ENCODE results near the gene NSL1. TPM values are rescaled to one million over a fixed set of nuclear protein-coding genes. Genes with fewer than 3 reads are reported as not detected.

The NSL1 gene
- polyA plus RNA-seq, 4 donors = 46.4 to 49.8 (median 47.8) TPM

DNA sequence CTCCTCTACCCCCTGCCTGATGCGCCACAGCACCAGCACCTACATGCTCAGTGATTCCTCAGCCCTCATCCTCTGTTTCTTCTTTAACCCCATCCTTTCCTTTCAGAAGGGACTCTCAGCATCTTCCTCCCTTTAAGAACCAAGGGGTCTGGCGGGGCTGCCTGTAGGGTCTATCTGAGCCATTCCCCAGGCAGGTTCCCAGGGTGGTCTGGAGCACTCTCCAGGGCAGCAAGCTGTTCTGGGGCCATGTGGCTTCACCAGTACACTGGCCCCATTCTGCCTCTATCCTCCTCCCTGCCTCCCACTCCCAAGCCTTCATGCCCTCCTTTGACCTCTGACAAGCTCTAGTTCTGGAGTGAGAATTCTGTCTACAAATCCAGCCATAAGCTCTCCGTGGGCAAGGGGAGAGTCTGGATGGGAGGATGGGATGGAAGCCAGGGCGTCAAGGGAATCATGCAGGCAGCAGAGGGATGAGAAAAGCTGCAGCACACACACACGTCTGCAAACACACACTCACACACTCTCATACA, 102.3 kb downstream of the NSL1 start:
- DNase-seq (ENCODE audit: low read depth in 4 of 4, low spot score in 3 of 4) = no peak

- DNase-seq (ENCODE audit: low read depth in 4 of 4, low spot score in 3 of 4) = no peak
Observed at GRCh38 chr1:212688341-212689047, 103.1 kb downstream of the NSL1 start.

DNA sequence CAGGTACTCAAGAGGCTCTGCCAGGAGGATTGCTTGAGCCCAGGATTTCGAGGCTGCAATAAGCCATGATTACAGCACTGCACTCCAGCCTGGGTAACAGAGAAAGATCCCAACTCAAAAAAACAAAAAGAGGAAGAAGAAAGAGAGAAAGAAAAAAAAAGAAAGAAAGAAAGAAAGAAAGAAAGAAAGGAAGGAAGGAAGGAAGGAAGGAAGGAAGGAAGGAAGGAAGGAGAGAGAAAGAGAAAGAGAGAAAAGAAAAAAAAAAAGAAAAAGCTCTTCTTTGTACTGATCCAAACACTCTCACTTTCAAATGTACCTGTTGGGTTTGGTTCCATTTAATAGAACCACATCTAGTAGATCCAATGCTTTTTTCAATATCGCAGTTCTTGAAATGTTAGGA, 103.8 kb downstream of the NSL1 start:
- DNase-seq (ENCODE audit: low read depth in 4 of 4, low spot score in 3 of 4) = no peak

DNA sequence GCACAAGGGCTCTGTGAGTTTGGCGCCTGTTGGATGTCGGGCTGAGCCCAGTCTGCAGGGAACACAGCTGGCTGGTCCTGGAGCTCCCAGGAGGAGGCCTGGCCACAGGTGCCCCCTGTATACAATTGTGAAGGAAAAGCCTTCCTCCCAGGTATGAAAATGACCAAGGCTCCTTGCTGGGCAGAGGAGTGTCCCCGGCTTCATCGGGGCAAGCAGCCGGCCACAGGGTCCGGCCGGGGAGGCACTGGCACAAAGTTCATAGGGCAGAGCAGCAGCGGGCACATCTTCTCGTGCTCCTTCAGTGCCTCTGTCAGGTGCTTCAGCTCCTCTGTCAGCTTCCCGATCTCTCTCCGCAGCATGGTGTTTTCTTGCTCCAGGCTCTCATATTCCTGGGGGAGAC, 105.0 kb downstream of the NSL1 start:
- DNase-seq (ENCODE audit: low read depth in 4 of 4, low spot score in 3 of 4) = no peak

DNA sequence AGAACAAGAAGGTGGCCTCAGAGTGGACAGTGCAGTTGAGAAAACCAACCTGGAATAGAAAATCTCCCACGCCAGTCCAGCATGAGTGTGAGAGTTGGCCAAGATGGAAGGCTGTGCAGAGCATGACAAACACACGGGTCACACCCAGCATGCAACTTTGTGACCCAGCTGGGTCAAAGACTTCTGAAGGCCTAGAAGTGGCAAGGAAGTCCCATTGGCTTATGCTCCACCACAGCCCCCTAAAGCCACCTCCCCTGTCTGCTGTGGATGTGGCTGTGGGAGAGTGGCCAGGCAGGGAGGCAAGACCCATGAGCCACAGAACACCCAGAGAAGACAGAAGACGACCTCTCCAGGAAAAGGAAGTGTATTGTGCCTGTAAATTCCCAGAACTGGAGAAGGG, 105.5 kb downstream of the NSL1 start:
- DNase-seq (ENCODE audit: low read depth in 4 of 4, low spot score in 3 of 4) = no peak

- no peak for DNase-seq (ENCODE audit: low read depth in 4 of 4, low spot score in 3 of 4)
Observed at GRCh38 chr1:212685429-212685828, 106.1 kb downstream of the NSL1 start.

DNA sequence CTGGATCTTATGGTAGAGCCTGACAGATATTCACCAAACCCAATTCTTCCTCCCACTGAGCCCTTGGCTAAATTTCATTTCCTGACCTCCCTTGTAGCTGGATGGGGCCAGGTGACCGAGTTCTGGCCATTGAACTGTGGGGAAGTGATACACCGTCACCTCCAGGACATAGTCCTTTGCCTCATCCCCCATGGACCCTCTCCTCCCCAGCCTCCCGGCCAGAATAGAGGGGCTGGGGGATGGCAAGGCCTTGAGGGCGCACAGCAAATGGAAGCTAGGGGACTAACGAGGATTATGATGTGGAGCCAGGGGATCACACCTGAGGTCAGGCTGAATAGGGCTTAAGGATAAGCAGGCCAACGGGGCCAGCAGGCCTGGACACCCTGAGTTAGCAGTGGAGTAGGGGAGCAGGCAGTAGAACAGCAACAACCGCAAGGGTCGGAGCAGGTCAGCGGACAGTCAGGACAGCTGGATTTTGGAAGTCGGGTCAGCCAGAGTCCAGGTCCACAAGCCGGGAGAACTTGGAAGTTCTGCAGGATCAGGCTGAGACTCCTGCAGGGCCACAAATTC, 107.0 kb downstream of the NSL1 start:
- no peak for DNase-seq (ENCODE audit: low read depth in 4 of 4, low spot score in 3 of 4)

DNA sequence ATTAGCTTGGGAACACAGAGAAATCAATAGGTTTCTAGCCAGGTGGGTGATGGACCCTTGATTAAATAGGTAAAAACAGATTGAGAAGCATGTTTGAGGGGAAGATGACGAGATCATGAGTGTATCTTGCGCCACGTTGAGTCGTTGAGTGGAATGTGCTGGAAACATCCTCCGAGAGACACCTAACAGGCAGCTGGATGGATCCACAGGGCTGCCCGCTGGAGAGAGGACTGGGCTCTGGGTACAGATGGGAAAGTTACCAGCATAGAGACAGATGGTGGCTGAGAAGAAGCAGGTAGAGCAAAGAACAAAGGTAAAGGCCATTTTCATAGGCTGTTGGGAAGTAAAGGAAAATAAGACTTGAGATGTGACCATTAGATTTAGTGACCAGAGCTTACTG, 107.5 kb downstream of the NSL1 start:
- no peak for DNase-seq (ENCODE audit: low read depth in 4 of 4, low spot score in 3 of 4)

GRCh38 chr1:212683357-212683722, 108.2 kb downstream of the NSL1 start:
- no peak for DNase-seq (ENCODE audit: low read depth in 4 of 4, low spot score in 3 of 4)

- DNase-seq (ENCODE audit: low read depth in 4 of 4, low spot score in 3 of 4) = no peak
Observed at GRCh38 chr1:212680680-212681389, 110.7 kb downstream of the NSL1 start.

GRCh38 chr1:212678456-212679410, 112.8 kb downstream of the NSL1 start:
- DNase-seq (ENCODE audit: low read depth in 4 of 4, low spot score in 3 of 4) = no peak

DNA sequence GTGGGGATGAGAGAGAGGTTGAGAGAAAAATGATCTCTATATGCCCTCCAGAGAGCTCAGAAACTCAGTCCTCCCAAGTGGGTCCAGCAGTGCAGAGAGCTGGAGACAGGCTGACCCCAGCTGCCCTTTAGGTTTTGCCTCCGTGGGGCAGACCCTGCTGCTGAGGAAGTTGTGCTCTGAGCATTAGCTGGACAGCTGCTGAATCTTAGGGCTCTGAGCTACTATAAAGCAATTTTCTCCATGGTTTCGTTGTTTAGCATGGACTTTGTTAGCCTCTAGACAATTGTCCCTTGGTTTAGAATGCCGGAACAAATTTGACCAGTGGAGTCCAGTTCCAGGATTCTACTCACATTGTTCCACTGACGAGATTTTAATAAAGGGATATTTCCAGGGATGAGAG, 114.0 kb downstream of the NSL1 start:
- no peak for DNase-seq (ENCODE audit: low read depth in 4 of 4, low spot score in 3 of 4)

GRCh38 chr1:212677136-212677535, 114.4 kb downstream of the NSL1 start:
- DNase-seq (ENCODE audit: low read depth in 4 of 4, low spot score in 3 of 4) = no peak

Other genes starting within 250 kb of the NSL1 start
- gene ATF3, start 183.0 kb downstream of the NSL1 start, polyA plus RNA-seq (ENCODE audit: insufficient read length in 4 of 4) = 10 to 100 TPM in 2 of 4 donors, 1 to 10 TPM in 2; 7.7 to 33.9 (median 14.5) TPM
- gene BATF3, start 91.9 kb downstream of the NSL1 start, polyA plus RNA-seq (ENCODE audit: insufficient read length in 4 of 4) = 1 to 10 TPM; 1.2 to 1.4 (median 1.2) TPM
- gene TATDN3, start 117 bp upstream of the NSL1 start, polyA plus RNA-seq (ENCODE audit: insufficient read length in 4 of 4) = 10 to 100 TPM; 17.7 to 23.5 (median 22.7) TPM
- under 1 TPM in 3 of 4 donors, not detected in 1; 0.53 to 0.64 (median 0.59) TPM for gene SPATA45, start 55.9 kb upstream of the NSL1 start, polyA plus RNA-seq (ENCODE audit: insufficient read length in 4 of 4)
- gene FLVCR1, start 66.5 kb upstream of the NSL1 start, polyA plus RNA-seq (ENCODE audit: insufficient read length in 4 of 4) = 10 to 100 TPM; 20.8 to 29.4 (median 21.9) TPM
- 10 to 100 TPM; 20.9 to 28.3 (median 25.8) TPM for gene VASH2, start 158.8 kb upstream of the NSL1 start, polyA plus RNA-seq (ENCODE audit: insufficient read length in 4 of 4)
- gene ANGEL2, start 224.1 kb upstream of the NSL1 start, polyA plus RNA-seq (ENCODE audit: insufficient read length in 4 of 4) = 10 to 100 TPM; 32.1 to 39.9 (median 36.4) TPM

All from right renal pelvis (tissue), 4 donors.